ENCODE results near the gene TP73.

Gene TP73

GRCh38 chr1:3651026-3651929 lies 1.0 kb upstream of the TP73 start:
- DNase-seq (ENCODE audit: low read depth in 2 of 3, low spot score in 2 of 3) = no peak

GRCh38 chr1:3652548-3653285 lies 401 bp downstream of the TP73 start:
- no peak for DNase-seq (ENCODE audit: low read depth in 2 of 3, low spot score in 2 of 3)

- DNase-seq (ENCODE audit: low read depth in 2 of 3, low spot score in 2 of 3) = no peak
These were observed 936 bp downstream of the TP73 start for GRCh38 chr1:3653286-3653618.

- no peak for DNase-seq (ENCODE audit: low read depth in 2 of 3, low spot score in 2 of 3)
These were observed 2.4 kb downstream of the TP73 start for GRCh38 chr1:3654549-3655281.

GRCh38 chr1:3656450-3657095 lies 4.3 kb downstream of the TP73 start:
- no peak for DNase-seq (ENCODE audit: low read depth in 2 of 3, low spot score in 2 of 3)

- no peak for DNase-seq (ENCODE audit: low read depth in 2 of 3, low spot score in 2 of 3)
These were observed 4.8 kb downstream of the TP73 start for GRCh38 chr1:3657096-3657475.

- no peak for DNase-seq (ENCODE audit: low read depth in 2 of 3, low spot score in 2 of 3)
These were observed 5.4 kb downstream of the TP73 start for GRCh38 chr1:3657578-3658230.

GRCh38 chr1:3658231-3658615 lies 5.9 kb downstream of the TP73 start:
- no peak for DNase-seq (ENCODE audit: low read depth in 2 of 3, low spot score in 2 of 3)

- no peak for DNase-seq (ENCODE audit: low read depth in 2 of 3, low spot score in 2 of 3)
These were observed 6.8 kb downstream of the TP73 start for GRCh38 chr1:3659093-3659492.

GRCh38 chr1:3660704-3661103 lies 8.4 kb downstream of the TP73 start:
- DNase-seq (ENCODE audit: low read depth in 2 of 3, low spot score in 2 of 3) = no peak

- no peak for DNase-seq (ENCODE audit: low read depth in 2 of 3, low spot score in 2 of 3)
These were observed 9.3 kb downstream of the TP73 start for GRCh38 chr1:3661631-3662030.

- DNase-seq (ENCODE audit: low read depth in 2 of 3, low spot score in 2 of 3) = no peak
These were observed 9.9 kb downstream of the TP73 start for GRCh38 chr1:3662080-3662671.

- DNase-seq (ENCODE audit: low read depth in 2 of 3, low spot score in 2 of 3) = no peak
These were observed 11.8 kb downstream of the TP73 start for GRCh38 chr1:3663999-3664699.

GRCh38 chr1:3664700-3665375 lies 12.5 kb downstream of the TP73 start:
- DNase-seq (ENCODE audit: low read depth in 2 of 3, low spot score in 2 of 3) = no peak

GRCh38 chr1:3668148-3668547 lies 15.8 kb downstream of the TP73 start:
- no peak for DNase-seq (ENCODE audit: low read depth in 2 of 3, low spot score in 2 of 3)

- no peak for DNase-seq (ENCODE audit: low read depth in 2 of 3, low spot score in 2 of 3)
These were observed 16.4 kb downstream of the TP73 start for GRCh38 chr1:3668585-3669300.

- DNase-seq (ENCODE audit: low read depth in 2 of 3, low spot score in 2 of 3) = no peak
These were observed 17.1 kb downstream of the TP73 start for GRCh38 chr1:3669421-3669821.

- DNase-seq (ENCODE audit: low read depth in 2 of 3, low spot score in 2 of 3) = no peak
These were observed 17.7 kb downstream of the TP73 start for GRCh38 chr1:3669971-3670431.
